K562 (cell line): ENCODE results near the gene ZNF148. TPM values are rescaled to one million over a fixed set of nuclear protein-coding genes. Genes with fewer than 3 reads are reported as not detected.
A peak's percentile ranks its signal among the peaks of the same experiment; 100 is the strongest.

Source experiments
- ARNT ChIP-seq, 2 experiments: fragments of 450-650 bp; IDR thresholded peaks; 2 replicates each; pipeline ENCODE4 v1.6.1; 2016; ENCODE audit warnings: mild to moderate bottlenecking in 1 of 2
- HEY1 ChIP-seq: fragments of 250-450 bp; sonication (Bioruptor Pico); IDR thresholded peaks from 2 replicates; pipeline ENCODE4 v1.5.0; 2020; ENCODE audit warnings: mild to moderate bottlenecking, moderate library complexity, borderline replicate concordance
- HMGN3 ChIP-seq: IDR thresholded peaks from 2 replicates; pipeline ENCODE4 v1.6.1; 2011; ENCODE audit warnings: borderline replicate concordance, low read depth, mild to moderate bottlenecking, mixed read lengths, low read length; ENCODE audit not compliant: insufficient read length; ENCODE audit errors: extremely low read depth
- MAX ChIP-seq: sonication (generic); formaldehyde crosslinking; IDR thresholded peaks from 2 replicates; pipeline ENCODE4 v1.9.0; 2022; ENCODE audit warnings: mild to moderate bottlenecking, missing genetic modification reagents
- MCM5 ChIP-seq: fragments of 450-650 bp; IDR thresholded peaks from 2 replicates; pipeline ENCODE4 v1.6.1; 2016; ENCODE audit warnings: low read depth
- NFIX ChIP-seq: fragments of 250-450 bp; sonication (Bioruptor Pico); IDR thresholded peaks from 2 replicates; pipeline ENCODE4 v1.4.0; 2020; ENCODE audit warnings: low read depth, mild to moderate bottlenecking, moderate library complexity
- NRF1 ChIP-seq, 2 experiments: fragments of 450-650 bp; IDR thresholded peaks in 1 of 2; conservative IDR thresholded peaks in 1 of 2; 2 replicates each; pipeline ENCODE4 v1.6.1; 2014; ENCODE audit warnings: mild to moderate bottlenecking in 2 of 2
- RFX1 ChIP-seq: fragments of 450-650 bp; IDR thresholded peaks from 2 replicates; pipeline ENCODE4 v1.6.1; 2016; ENCODE audit warnings: mild to moderate bottlenecking, moderate library complexity
- RNF219 ChIP-seq: fragments of 250-450 bp; sonication (Bioruptor Pico); IDR thresholded peaks from 2 replicates; pipeline ENCODE4 v1.5.0; 2022; ENCODE audit warnings: mild to moderate bottlenecking
- TRIM25 ChIP-seq: fragments of 450-650 bp; IDR thresholded peaks from 2 replicates; pipeline ENCODE4 v1.7.0; 2016; ENCODE audit warnings: borderline replicate concordance
- ZEB2 ChIP-seq: fragments of 450-650 bp; IDR thresholded peaks from 2 replicates; pipeline ENCODE4 v1.6.1; 2016
- ZKSCAN1 ChIP-seq: fragments of 150-350 bp; IDR thresholded peaks from 2 replicates; pipeline ENCODE4 v1.6.1; 2016; ENCODE audit warnings: low read depth, low read length
- ZNF121 ChIP-seq: sonication (generic); formaldehyde crosslinking; conservative IDR thresholded peaks from 2 replicates; pipeline ENCODE4 v1.8.0; 2022; ENCODE audit warnings: missing genetic modification reagents
- ZNF174 ChIP-seq: fragments of 250-450 bp; sonication (Bioruptor Pico); IDR thresholded peaks from 2 replicates; pipeline ENCODE4 v1.4.0; 2020; ENCODE audit warnings: mild to moderate bottlenecking
- polyA plus RNA-seq, 8 experiments: library from polyadenylated mRNA; depleted of rRNA in 4 of 8; stranded (reverse) in 5 of 8; unstranded in 3 of 8; fragments of >200 nt; fragmentation: Nextera tagmentation in 2 of 8; fragmentation: Illumina TruSeq in 1 of 8; extraction: Ambion mirVana in 2 of 8; extraction: Trizol in 1 of 8; gene quantifications; 2 replicates each; pipeline versions ENCODE4 v1.2.1 to v1.2.3, GENCODE V29; 2011 to 2014; ENCODE audit warnings: inconsistent platforms in 1 of 8, missing spikeins in 1 of 8
- total RNA-seq, 7 experiments: library from RNA; depleted of rRNA in 6 of 7; stranded (reverse); fragments of >200 nt in 6 of 7; fragmentation: Illumina TruSeq in 2 of 7; extraction: Trizol in 2 of 7; gene quantifications; 2 replicates each; pipeline versions ENCODE4 v1.2.1 to v1.2.3, GENCODE V29; 2011 to 2021; ENCODE audit warnings: low replicate concordance in 1 of 7

The ZNF148 gene
- total and polyA plus RNA-seq, 9 of the 15 experiments (the other 6 are each of a cell fraction or from before 2014, with no cell fraction given), result 2.7 to 15.1 (median 8.3) TPM

GRCh38 chr3:125374996-125375941 lies at the start of gene ZNF148 (continued):
- TF ChIP-seq MAX (CRISPR knock-in tag) (peak; percentile 35; the same call in 1 of the 2 replicates), HEY1 (CRISPR knock-in tag) (no peak), ZNF121 (CRISPR knock-in tag) (no peak), NRF1 (conservative IDR thresholded peaks at IDR 0.05 in 1 of 2, IDR thresholded peaks at IDR 0.05 in 1 of 2) (peak; percentile 85 to 88), ZEB2 (no peak), NFIX (CRISPR knock-in tag) (no peak), RNF219 (CRISPR knock-in tag) (no peak), ZKSCAN1 (0 out of 2 replicates have a peak, but pooled peaks have one; percentile 18), ARNT (IDR thresholded peaks at IDR 0.05) (no peak), ZNF174 (no peak), HMGN3 (peak; percentile 76), MCM5 (no peak), TRIM25 (no peak), RFX1 (no peak)
